HG02610 (cell line): Measurements from ENCODE around the gene PMVK.

Experiments used
- ATAC-seq: cut with Tn5 transposase; IDR thresholded peaks from one replicate; pipeline ENCODE4 v1.9.1; 2021; ENCODE audit warnings: mild to moderate bottlenecking, moderate library complexity; ENCODE audit not compliant: unreplicated experiment

Gene PMVK

DNA sequence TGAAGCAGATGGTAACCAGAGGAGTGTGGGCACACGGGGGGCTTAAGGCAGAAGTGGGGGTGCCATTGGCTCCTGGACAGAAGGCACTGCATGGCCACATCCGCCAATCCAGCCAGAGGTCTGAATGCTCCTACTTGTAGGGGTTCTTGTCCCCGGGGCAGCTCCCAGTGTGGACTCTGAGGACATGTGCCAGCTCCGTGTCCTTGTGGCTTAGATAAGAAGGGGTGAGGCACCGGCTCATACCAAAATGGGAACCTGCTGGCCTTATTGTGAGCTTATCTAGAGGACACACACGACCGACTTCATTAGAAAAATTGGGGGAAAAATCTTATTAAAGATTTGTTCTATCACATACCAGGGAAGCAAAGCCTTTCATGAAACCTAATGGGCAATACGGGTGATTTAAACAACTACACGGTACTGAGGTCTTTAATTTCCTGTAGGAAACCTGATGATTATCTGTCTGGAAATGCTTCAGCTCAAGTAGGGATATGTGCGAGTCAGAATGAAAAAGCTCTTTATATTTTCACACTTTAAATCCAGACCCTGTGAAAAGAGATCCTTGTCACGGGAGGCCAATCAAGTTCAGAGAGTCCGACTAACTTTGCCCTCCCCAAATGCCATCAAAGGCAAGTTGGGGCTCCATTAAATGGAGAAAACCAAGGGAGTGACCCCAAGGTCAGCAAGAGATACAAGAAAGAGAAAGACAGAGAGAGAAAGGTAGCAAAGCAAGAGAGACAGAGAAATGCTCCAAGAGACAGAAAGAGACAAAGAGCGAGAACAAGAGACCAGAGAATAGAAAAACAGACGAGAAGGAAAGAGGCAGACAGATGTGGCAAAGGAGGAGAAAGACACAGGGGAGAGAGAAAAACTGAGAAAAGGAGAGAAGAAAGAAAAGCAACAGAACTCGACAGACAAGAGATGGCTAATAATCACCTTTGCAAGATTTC lies 52.3 kb downstream of the PMVK start:
- ATAC-seq, result no peak

DNA sequence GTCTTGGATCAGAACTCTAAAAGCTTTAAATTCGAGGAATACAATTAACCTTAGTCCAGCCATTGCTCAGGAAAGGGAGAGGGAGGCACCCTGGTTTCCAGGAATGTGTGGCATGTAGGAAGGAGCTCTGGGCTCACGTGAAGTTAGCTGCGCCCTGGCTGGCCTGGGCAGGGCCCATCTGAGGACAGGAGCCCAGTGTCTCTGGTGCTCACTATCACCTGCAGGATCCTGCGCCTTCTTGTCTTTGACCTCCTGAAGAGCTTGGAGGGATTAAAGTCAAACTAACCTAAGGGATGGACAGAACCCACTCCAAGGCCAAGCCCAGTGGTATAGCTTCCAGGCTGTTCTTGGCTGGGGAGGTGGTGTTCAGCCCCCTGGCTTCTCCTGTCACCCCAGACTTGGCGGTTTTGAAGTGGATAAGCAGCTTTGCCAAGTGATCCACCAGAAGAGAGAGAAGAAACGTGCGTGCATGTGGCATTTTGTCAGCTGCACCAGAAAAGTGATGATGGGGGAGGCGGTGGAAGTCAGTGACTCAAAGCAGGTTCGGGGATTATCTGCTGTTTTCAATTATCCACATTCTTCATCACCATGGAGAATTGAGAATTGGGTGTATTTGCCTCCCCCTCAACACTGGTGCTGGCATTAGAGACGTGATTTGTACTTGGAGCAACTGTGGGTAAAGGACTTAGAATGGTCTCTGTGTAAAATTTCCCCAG lies 54.5 kb downstream of the PMVK start:
- no peak for ATAC-seq

DNA sequence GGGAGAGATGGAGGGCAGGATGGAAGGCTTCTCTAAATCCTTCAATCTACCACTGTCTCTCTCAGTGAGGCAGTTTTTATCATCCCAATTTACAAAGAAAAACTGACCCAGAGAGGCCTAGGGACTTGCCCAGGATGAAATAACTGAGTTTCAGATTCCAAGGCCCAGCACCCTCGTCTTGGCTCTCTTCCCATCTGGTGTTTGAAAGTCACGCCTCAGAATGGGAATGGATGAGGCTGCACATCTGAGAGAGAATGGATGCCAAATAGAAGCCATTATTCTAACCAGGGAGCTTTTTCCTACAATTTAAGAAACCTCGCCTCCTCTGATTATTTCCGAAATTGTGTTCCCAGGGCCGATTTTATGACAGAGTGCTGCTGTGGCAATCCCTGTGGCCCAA lies 55.8 kb downstream of the PMVK start:
- ATAC-seq, result no peak

DNA sequence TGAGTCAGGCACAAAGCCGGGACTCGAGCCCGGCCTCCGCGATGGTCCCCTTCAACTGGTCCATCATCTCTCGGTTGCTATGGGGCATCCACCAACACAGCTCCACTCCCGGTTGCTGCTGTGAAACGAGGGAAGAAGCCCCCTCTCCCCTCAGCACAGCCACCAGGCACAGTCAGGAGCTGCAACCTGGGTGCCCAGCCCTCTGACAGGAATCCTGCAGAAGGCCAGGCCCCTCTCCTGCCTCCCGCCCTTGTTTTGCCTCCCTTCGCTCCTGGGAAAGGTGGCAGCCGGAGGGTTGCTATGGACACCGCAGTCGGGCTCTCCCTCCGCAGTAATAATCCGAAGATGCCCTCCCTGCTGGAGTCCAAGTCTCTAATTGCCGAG lies 57.5 kb downstream of the PMVK start:
- ATAC-seq, result no peak

DNA sequence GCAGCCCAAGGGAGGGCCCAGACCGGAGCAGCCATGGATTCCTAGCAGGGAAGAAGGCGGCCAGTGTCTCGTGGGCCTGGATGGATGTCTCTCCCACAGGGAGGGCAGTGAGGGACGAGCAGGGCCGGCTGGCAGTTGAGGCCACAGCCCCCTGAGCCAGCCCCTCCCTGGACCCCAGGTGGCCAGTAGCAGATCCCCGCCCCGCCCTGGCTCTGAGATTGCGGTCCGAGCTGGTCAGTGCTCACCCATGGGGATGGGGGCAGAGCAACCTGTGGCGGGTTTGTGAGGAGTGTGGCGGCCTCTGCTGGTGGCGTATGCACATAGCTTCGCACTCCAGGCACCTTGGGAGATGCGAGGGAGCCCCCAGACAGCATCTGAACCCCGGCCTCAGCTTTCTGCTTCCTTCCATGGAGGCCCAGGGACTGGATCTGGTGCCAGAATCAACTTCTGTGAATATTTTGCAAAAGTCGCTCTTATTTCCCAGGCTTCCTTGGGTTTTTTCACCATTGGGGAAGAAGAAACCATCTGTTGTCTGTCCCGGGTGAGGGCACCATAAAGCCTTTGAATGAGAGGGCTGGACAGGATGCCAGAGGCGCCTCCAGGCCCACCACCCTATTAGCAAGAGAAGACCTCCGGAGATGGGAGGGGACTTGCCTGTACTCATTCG lies 58.0 kb downstream of the PMVK start:
- ATAC-seq, result peak; percentile 53

DNA sequence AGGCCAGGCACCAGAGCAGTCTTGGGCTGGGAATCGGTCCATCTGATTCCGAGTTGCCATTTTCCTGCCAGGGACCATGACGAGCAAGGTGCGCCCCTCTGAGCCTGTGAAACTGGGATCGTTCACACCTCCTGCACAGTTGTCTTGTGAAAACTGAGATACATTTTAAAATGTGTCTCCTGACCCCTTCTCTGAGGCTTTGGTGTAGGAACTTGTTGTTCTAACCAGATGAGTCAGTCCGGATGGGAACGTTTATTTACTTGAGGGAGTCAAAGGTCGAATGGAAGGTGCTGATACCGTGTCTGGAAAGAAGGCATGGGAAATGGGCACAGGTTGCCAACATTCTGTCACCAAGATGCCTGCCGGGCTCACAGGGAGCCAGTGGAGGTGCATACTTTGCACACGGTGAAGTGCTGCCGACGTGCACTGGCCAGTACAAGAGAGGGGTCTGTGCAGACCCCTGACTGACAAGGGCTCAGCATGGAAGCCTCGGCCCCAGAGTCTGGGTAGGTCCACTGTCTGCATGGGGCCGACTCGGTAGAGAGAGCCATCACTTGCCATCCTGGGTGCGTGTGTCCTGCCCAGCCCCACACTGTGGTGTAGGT lies 59.0 kb downstream of the PMVK start:
- ATAC-seq, result no peak

DNA sequence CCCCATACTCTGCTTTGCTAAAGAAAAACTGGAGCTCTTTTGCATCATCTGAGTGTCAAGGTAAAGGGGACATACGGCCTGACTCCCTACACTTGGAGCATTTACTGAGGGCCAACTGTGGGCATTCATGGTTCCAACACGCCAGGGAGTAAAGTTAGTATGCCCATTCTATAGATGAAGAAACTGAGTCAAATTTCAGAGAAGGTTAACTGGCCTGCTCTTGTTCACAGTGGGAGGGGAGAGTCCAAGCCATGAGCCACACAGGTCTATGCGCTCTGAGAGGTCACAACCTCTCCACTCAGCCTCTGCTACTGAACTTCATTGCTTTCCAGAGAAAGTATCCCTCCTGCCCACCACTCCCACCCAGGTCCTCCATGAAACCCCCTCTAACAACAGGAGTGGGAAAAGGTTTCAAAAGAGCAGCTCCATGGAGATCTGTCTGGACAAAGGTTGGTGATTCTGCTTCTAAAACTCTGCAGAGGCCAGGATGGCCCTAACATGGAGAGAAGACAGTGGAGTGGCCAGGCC lies 59.6 kb downstream of the PMVK start:
- ATAC-seq, result no peak
